HepG2 (cell line): ENCODE results near the gene CYB5B. TPM values are rescaled to one million over a fixed set of nuclear protein-coding genes. Genes with fewer than 3 reads are reported as not detected.

Experiments used
- FOXA3 ChIP-seq: IDR thresholded peaks from 2 replicates; pipeline ENCODE4 v1.6.1; 2016; ENCODE audit warnings: missing genetic modification reagents, missing compliant biosample characterization
- FOXO1 ChIP-seq: sonication (generic); formaldehyde crosslinking; IDR thresholded peaks from 2 replicates; pipeline ENCODE4 v1.4.0; 2020; ENCODE audit warnings: missing genetic modification reagents
- HMG20B ChIP-seq: conservative IDR thresholded peaks from 2 replicates; pipeline ENCODE4 v1.6.1; 2016; ENCODE audit warnings: missing genetic modification reagents, missing compliant biosample characterization
- KAT7 ChIP-seq: IDR thresholded peaks from 2 replicates; pipeline ENCODE4 v1.6.1; 2018; ENCODE audit warnings: borderline replicate concordance, missing compliant biosample characterization
- NCOR1 ChIP-seq: fragments of 200-600 bp; sonication (generic); IDR thresholded peaks from 2 replicates; pipeline ENCODE4 v1.7.0; 2017; ENCODE audit warnings: antibody characterized with exemption, low read length, borderline replicate concordance
- PITX1 ChIP-seq: sonication (generic); formaldehyde crosslinking; IDR thresholded peaks from 2 replicates; pipeline ENCODE4 v1.5.1; 2020; ENCODE audit warnings: mild to moderate bottlenecking, missing genetic modification reagents
- TARDBP ChIP-seq: sonication (generic); formaldehyde crosslinking; IDR thresholded peaks from 2 replicates; pipeline ENCODE4 v1.8.0; 2022; ENCODE audit warnings: mild to moderate bottlenecking, missing genetic modification reagents
- polyA plus RNA-seq, 8 experiments: library from polyadenylated mRNA; depleted of rRNA in 3 of 8; stranded (reverse) in 7 of 8; unstranded in 1 of 8; fragments of >200 nt; fragmentation: Illumina TruSeq in 4 of 8; extraction: Trizol in 4 of 8; gene quantifications; 2 replicates each; pipeline versions ENCODE4 v1.2.1 to v1.2.3, GENCODE V29; 2011 to 2016; ENCODE audit warnings: low read depth in 4 of 8, missing spikeins in 1 of 8, mixed read lengths in 1 of 8; ENCODE audit not compliant: insufficient read depth in 1 of 8
- total RNA-seq, 5 experiments: library from RNA; depleted of rRNA; stranded (reverse); fragments of >200 nt; fragmentation: Illumina TruSeq; extraction: Trizol; gene quantifications; 2 replicates each; pipeline ENCODE4 v1.2.3, GENCODE V29; 2016; ENCODE audit warnings: low read depth in 1 of 5
- TF ChIP-seq, protein P1 (sequence below): sonication (generic); formaldehyde crosslinking; IDR thresholded peaks from 2 replicates; pipeline ENCODE4 v1.4.0; 2020; ENCODE audit warnings: mild to moderate bottlenecking, missing genetic modification reagents, borderline replicate concordance
- TF ChIP-seq, protein P2 (sequence below): IDR thresholded peaks from 2 replicates; pipeline ENCODE4 v1.6.1; 2016
- TF ChIP-seq, protein P3 (sequence below): sonication (generic); formaldehyde crosslinking; IDR thresholded peaks from 2 replicates; pipeline ENCODE4 v1.5.1; 2020; ENCODE audit warnings: mild to moderate bottlenecking, missing genetic modification reagents, borderline replicate concordance
- TF ChIP-seq, protein P4 (sequence below): IDR thresholded peaks from 2 replicates; pipeline ENCODE4 v1.6.1; 2016
- TF ChIP-seq, protein P5 (sequence below): sonication (generic); formaldehyde crosslinking; IDR thresholded peaks from 2 replicates; pipeline ENCODE4 v1.5.0; 2020; ENCODE audit warnings: mild to moderate bottlenecking, missing genetic modification reagents, moderate library complexity

Gene CYB5B
- total and polyA plus RNA-seq, 2 of the 13 experiments (the other 11 are each of a cell fraction or from before 2014, with no cell fraction given), result 234 to 432 TPM

DNA sequence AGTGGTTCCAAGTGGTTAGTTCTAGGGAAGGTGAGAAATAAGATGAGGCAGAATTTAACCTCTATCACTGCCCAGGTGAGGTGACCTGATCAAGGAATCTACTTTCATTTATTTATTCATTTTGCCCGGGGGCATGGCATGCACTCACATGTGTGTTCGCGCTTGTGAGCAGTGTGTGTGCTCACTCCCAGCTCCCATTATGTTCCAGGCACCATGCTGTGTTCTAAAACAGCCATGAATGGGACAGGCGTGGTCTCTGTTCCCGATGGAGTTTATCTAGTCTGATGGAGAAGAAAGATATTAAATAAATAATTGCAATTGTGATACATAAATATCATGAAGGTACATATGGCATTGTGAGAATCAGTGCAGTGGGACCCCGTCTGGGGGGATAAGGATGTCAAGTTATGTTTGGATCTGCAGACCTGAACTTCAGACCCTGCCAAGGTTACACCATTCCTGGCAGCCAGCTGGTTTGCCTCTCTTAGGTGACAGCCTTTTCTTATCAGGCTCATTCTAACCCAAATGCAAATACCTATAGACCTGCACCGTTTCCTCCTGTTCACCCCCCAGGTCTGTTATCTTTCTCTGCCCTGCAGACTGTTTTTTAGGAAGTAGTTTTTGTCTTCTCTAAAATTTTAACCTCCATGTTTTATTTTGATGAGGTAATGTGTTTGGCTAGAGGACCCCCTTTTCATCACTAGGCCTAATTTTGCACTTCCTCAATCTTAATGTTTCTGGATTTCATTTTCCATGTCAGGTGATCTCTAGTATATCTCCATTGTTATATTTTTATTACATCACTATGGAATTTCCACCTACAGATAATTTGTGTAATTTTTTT lies 11.8 kb downstream of the CYB5B start (continued):
- TF ChIP-seq FOXO1 (CRISPR knock-in tag) (peak; percentile 60; the same call in 1 of the 2 replicates), HMG20B (CRISPR knock-in tag) (peak; percentile 62; the same call in 1 of the 2 replicates), NCOR1 (peak; percentile 49), KAT7 (CRISPR knock-in tag) (peak; percentile 64; the same call in 1 of the 2 replicates), PITX1 (CRISPR knock-in tag) (peak; percentile 59; the same call in 1 of the 2 replicates), TARDBP (CRISPR knock-in tag) (peak; percentile 39; the same call in 1 of the 2 replicates), FOXA3 (CRISPR knock-in tag) (peak; percentile 63)
- TF ChIP-seq, protein P1, sequence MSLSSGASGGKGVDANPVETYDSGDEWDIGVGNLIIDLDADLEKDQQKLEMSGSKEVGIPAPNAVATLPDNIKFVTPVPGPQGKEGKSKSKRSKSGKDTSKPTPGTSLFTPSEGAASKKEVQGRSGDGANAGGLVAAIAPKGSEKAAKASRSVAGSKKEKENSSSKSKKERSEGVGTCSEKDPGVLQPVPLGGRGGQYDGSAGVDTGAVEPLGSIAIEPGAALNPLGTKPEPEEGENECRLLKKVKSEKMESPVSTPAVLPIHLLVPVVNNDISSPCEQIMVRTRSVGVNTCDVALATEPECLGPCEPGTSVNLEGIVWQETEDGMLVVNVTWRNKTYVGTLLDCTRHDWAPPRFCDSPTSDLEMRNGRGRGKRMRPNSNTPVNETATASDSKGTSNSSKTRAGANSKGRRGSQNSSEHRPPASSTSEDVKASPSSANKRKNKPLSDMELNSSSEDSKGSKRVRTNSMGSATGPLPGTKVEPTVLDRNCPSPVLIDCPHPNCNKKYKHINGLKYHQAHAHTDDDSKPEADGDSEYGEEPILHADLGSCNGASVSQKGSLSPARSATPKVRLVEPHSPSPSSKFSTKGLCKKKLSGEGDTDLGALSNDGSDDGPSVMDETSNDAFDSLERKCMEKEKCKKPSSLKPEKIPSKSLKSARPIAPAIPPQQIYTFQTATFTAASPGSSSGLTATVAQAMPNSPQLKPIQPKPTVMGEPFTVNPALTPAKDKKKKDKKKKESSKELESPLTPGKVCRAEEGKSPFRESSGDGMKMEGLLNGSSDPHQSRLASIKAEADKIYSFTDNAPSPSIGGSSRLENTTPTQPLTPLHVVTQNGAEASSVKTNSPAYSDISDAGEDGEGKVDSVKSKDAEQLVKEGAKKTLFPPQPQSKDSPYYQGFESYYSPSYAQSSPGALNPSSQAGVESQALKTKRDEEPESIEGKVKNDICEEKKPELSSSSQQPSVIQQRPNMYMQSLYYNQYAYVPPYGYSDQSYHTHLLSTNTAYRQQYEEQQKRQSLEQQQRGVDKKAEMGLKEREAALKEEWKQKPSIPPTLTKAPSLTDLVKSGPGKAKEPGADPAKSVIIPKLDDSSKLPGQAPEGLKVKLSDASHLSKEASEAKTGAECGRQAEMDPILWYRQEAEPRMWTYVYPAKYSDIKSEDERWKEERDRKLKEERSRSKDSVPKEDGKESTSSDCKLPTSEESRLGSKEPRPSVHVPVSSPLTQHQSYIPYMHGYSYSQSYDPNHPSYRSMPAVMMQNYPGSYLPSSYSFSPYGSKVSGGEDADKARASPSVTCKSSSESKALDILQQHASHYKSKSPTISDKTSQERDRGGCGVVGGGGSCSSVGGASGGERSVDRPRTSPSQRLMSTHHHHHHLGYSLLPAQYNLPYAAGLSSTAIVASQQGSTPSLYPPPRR (CRISPR knock-in tag), result peak; percentile 41; the same call in 1 of the 2 replicates
- TF ChIP-seq, protein P2, sequence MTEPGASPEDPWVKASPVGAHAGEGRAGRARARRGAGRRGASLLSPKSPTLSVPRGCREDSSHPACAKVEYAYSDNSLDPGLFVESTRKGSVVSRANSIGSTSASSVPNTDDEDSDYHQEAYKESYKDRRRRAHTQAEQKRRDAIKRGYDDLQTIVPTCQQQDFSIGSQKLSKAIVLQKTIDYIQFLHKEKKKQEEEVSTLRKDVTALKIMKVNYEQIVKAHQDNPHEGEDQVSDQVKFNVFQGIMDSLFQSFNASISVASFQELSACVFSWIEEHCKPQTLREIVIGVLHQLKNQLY (CRISPR knock-in tag), result 0 out of 2 replicates have a peak, but pooled peaks have one; percentile 12
- TF ChIP-seq, protein P3, sequence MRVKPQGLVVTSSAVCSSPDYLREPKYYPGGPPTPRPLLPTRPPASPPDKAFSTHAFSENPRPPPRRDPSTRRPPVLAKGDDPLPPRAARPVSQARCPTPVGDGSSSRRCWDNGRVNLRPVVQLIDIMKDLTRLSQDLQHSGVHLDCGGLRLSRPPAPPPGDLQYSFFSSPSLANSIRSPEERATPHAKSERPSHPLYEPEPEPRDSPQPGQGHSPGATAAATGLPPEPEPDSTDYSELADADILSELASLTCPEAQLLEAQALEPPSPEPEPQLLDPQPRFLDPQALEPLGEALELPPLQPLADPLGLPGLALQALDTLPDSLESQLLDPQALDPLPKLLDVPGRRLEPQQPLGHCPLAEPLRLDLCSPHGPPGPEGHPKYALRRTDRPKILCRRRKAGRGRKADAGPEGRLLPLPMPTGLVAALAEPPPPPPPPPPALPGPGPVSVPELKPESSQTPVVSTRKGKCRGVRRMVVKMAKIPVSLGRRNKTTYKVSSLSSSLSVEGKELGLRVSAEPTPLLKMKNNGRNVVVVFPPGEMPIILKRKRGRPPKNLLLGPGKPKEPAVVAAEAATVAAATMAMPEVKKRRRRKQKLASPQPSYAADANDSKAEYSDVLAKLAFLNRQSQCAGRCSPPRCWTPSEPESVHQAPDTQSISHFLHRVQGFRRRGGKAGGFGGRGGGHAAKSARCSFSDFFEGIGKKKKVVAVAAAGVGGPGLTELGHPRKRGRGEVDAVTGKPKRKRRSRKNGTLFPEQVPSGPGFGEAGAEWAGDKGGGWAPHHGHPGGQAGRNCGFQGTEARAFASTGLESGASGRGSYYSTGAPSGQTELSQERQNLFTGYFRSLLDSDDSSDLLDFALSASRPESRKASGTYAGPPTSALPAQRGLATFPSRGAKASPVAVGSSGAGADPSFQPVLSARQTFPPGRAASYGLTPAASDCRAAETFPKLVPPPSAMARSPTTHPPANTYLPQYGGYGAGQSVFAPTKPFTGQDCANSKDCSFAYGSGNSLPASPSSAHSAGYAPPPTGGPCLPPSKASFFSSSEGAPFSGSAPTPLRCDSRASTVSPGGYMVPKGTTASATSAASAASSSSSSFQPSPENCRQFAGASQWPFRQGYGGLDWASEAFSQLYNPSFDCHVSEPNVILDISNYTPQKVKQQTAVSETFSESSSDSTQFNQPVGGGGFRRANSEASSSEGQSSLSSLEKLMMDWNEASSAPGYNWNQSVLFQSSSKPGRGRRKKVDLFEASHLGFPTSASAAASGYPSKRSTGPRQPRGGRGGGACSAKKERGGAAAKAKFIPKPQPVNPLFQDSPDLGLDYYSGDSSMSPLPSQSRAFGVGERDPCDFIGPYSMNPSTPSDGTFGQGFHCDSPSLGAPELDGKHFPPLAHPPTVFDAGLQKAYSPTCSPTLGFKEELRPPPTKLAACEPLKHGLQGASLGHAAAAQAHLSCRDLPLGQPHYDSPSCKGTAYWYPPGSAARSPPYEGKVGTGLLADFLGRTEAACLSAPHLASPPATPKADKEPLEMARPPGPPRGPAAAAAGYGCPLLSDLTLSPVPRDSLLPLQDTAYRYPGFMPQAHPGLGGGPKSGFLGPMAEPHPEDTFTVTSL (CRISPR knock-in tag), result peak; percentile 66; the same call in 1 of the 2 replicates
- TF ChIP-seq, protein P4, sequence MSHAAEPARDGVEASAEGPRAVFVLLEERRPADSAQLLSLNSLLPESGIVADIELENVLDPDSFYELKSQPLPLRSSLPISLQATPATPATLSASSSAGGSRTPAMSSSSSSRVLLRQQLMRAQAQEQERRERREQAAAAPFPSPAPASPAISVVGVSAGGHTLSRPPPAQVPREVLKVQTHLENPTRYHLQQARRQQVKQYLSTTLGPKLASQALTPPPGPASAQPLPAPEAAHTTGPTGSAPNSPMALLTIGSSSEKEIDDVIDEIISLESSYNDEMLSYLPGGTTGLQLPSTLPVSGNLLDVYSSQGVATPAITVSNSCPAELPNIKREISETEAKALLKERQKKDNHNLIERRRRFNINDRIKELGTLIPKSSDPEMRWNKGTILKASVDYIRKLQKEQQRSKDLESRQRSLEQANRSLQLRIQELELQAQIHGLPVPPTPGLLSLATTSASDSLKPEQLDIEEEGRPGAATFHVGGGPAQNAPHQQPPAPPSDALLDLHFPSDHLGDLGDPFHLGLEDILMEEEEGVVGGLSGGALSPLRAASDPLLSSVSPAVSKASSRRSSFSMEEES (CRISPR knock-in tag), result 0 out of 2 replicates have a peak, but pooled peaks have one; percentile 19
- TF ChIP-seq, protein P5, sequence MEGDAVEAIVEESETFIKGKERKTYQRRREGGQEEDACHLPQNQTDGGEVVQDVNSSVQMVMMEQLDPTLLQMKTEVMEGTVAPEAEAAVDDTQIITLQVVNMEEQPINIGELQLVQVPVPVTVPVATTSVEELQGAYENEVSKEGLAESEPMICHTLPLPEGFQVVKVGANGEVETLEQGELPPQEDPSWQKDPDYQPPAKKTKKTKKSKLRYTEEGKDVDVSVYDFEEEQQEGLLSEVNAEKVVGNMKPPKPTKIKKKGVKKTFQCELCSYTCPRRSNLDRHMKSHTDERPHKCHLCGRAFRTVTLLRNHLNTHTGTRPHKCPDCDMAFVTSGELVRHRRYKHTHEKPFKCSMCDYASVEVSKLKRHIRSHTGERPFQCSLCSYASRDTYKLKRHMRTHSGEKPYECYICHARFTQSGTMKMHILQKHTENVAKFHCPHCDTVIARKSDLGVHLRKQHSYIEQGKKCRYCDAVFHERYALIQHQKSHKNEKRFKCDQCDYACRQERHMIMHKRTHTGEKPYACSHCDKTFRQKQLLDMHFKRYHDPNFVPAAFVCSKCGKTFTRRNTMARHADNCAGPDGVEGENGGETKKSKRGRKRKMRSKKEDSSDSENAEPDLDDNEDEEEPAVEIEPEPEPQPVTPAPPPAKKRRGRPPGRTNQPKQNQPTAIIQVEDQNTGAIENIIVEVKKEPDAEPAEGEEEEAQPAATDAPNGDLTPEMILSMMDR, result 0 out of 2 replicates have a peak, but pooled peaks have one; percentile 9
